GM12878 (cell line): ENCODE data around the gene OSBP. TPM values are rescaled to one million over a fixed set of nuclear protein-coding genes. Genes with fewer than 3 reads are reported as not detected.

Experiments used
- ATAC-seq: fragments of 200-7000 bp; cut with Tn5 transposase; 3 replicates; pipeline ENCODE4 v1.9.1; 2020; ENCODE audit warnings: mild to moderate bottlenecking, moderate library complexity
- Bru-seq: library from RNA; stranded (reverse); fragments of 400-500 nt; gene quantifications from one replicate; lab custom pipeline; 2021; lab: Mats Ljungman, UMichigan
- BruChase-seq, 2 experiments: library from RNA; stranded (reverse); fragments of 400-500 nt; gene quantifications; one replicate each; lab custom pipeline; 2021; lab: Mats Ljungman, UMichigan
- BruUV-seq: library from RNA; stranded (reverse); fragments of 400-500 nt; replicated peaks from 2 replicates; lab custom pipeline; 2021; lab: Mats Ljungman, UMichigan
- CTCF ChIA-PET: fragments of 300-600 bp; sonication (Branson Sonifier 250); formaldehyde crosslinking; extraction: SDS; loops from one replicate; lab custom pipeline; 2021; ENCODE audit warnings: inconsistent platforms; lab: Yijun Ruan, JAX
- POLR2A ChIA-PET: fragments of 350-600 bp; formaldehyde crosslinking; extraction: SDS; loops from one replicate; lab custom pipeline; 2021; ENCODE audit warnings: inconsistent platforms; lab: Charles Lee
- RAD21 ChIA-PET: fragments of 300-600 bp; sonication (Branson Sonifier 250); formaldehyde crosslinking; loops from one replicate; lab custom pipeline; 2023; ENCODE audit warnings: antibody characterized with exemption; ENCODE audit not compliant: unreplicated experiment; lab: Charles Lee
- SMC1A ChIA-PET: fragments of 300-600 bp; sonication (Branson Sonifier 250); formaldehyde crosslinking; loops from one replicate; lab custom pipeline; 2023; ENCODE audit not compliant: unreplicated experiment, uncharacterized antibody; lab: Charles Lee
- DNase-seq: peaks from one replicate; pipeline ENCODE4 v3.0.0-alpha.2; 2011; ENCODE audit warnings: low read depth, low spot score
- FAIRE-seq: peaks from 3 replicates; lab custom pipeline; 2011; peaks lifted over from hg19 to GRCh38; lab: Jason Lieb, UNC
- H2AFZ ChIP-seq: 2 replicates; pipeline ENCODE4 v1.6.0; 2011; ENCODE audit warnings: low read depth, low read length, control low read depth; ENCODE audit not compliant: control insufficient read depth
- H3K27ac ChIP-seq: 2 replicates; pipeline ENCODE4 v1.5.1; 2011; ENCODE audit warnings: control low read depth; ENCODE audit not compliant: control insufficient read depth, insufficient read depth
- H3K27me3 ChIP-seq, 2 experiments: replicated peaks in 1 of 2; 2 replicates each; pipeline versions ENCODE4 v1.6.0 to v1.6.1; 2011; ENCODE audit warnings: low read length in 1 of 2; ENCODE audit not compliant: control insufficient read depth in 2 of 2, insufficient read depth in 2 of 2
- H3K36me3 ChIP-seq, 2 experiments: 2 replicates each; pipeline ENCODE4 v1.5.1; 2011; ENCODE audit warnings: low read length in 1 of 2; ENCODE audit not compliant: control insufficient read depth in 2 of 2, insufficient read depth in 2 of 2
- H3K4me1 ChIP-seq: 2 replicates; pipeline ENCODE4 v1.6.1; 2011; ENCODE audit warnings: mild to moderate bottlenecking, low read length, moderate library complexity, mixed read lengths; ENCODE audit not compliant: control insufficient read depth, insufficient read depth
- H3K4me2 ChIP-seq: 2 replicates; pipeline ENCODE4 v1.6.0; 2011; ENCODE audit warnings: control low read depth; ENCODE audit not compliant: control insufficient read depth, insufficient read depth
- H3K4me3 ChIP-seq: fragments of 200-600 bp; sonication (generic); 2 replicates; pipeline ENCODE4 v1.5.1; 2016
- H3K79me2 ChIP-seq: 2 replicates; pipeline ENCODE4 v1.6.0; 2011; ENCODE audit warnings: low read length; ENCODE audit not compliant: control insufficient read depth, insufficient read depth
- H3K9ac ChIP-seq: 2 replicates; pipeline ENCODE4 v1.8.0; 2011; ENCODE audit warnings: low read length, control low read depth, mixed read lengths; ENCODE audit not compliant: control insufficient read depth, insufficient read depth
- H3K9me3 ChIP-seq: replicated peaks from 3 replicates; pipeline ENCODE4 v1.5.1; 2011; ENCODE audit warnings: mild to moderate bottlenecking, low read length; ENCODE audit not compliant: control insufficient read depth, insufficient read depth
- H4K20me1 ChIP-seq: 2 replicates; pipeline ENCODE4 v1.6.0; 2011; ENCODE audit not compliant: control insufficient read depth, insufficient read depth
- E4F1 ChIP-seq: fragments of 450-650 bp; IDR thresholded peaks from 2 replicates; pipeline ENCODE4 v1.6.1; 2018; ENCODE audit warnings: borderline replicate concordance, mild to moderate bottlenecking; ENCODE audit not compliant: partially characterized antibody
- EED ChIP-seq: sonication (generic); IDR thresholded peaks from 2 replicates; pipeline ENCODE4 v1.6.1; 2016; ENCODE audit warnings: antibody characterized with exemption, low read depth
- SMAD1 ChIP-seq: fragments of 450-650 bp; IDR thresholded peaks from 2 replicates; pipeline ENCODE4 v1.6.1; 2018; ENCODE audit warnings: mild to moderate bottlenecking, low read depth; ENCODE audit not compliant: partially characterized antibody
- SRF ChIP-seq, 2 experiments: IDR thresholded peaks; 2 replicates each; pipeline ENCODE4 v1.6.1; 2011; ENCODE audit warnings: low read depth in 2 of 2, low read length in 2 of 2, mild to moderate bottlenecking in 1 of 2, moderate library complexity in 1 of 2
- TCF12 ChIP-seq: IDR thresholded peaks from 2 replicates; pipeline ENCODE4 v1.6.1; 2011; ENCODE audit warnings: low read depth, mild to moderate bottlenecking, low read length
- WGBS: methylation state at CpG from one replicate; pipeline ENCODE4 v1.1.6; 2016; ENCODE audit warnings: low lambda C conversion rate; ENCODE audit not compliant: insufficient replicate concordance, insufficient coverage; ENCODE audit errors: missing lambda C conversion rate; 5-methylcytosine and 5-hydroxymethylcytosine counted together
- in situ Hi-C: fragments of 300-500 bp; cut with MboI; formaldehyde crosslinking; loops from 9 replicates; pipeline ENCODE4 v1.14.3; 2018; ENCODE audit warnings: mixed read lengths
- intact Hi-C: fragments of 100-400 bp; cut with micrococcal nuclease; formaldehyde crosslinking; loops from one replicate; pipeline ENCODE4 v1.14.2; 2022; ENCODE audit not compliant: unreplicated experiment
- long read RNA-seq, 2 experiments: library from polyadenylated mRNA; unstranded; transcript quantifications; one replicate each; pipeline ENCODE4 v2.0.0, GENCODE V29; 2019 to 2020
- polyA minus RNA-seq, 3 experiments: library from RNA; depleted of rRNA, polyadenylated mRNA; stranded (reverse); fragments of >200 nt; gene quantifications; 2 replicates each; pipeline ENCODE4 v1.2.3, GENCODE V29; 2011
- polyA plus RNA-seq, 11 experiments: library from polyadenylated mRNA; depleted of rRNA in 4 of 11; unstranded in 6 of 11; stranded (reverse) in 5 of 11; fragments of >200 nt; fragmentation: Nextera tagmentation in 4 of 11; fragmentation: Illumina TruSeq in 1 of 11; extraction: Ambion mirVana in 4 of 11; extraction: Trizol in 1 of 11; gene quantifications; 1 replicate in 1 of 11; 2 replicates in 10 of 11; pipeline versions ENCODE4 v1.2.1 to v1.2.3, GENCODE V29; 2011 to 2016; ENCODE audit warnings: inconsistent platforms in 2 of 11, missing spikeins in 2 of 11, low read depth in 1 of 11
- total RNA-seq, 4 experiments: library from RNA; depleted of rRNA in 3 of 4; stranded (reverse); fragments of >200 nt in 3 of 4; fragmentation: Illumina TruSeq in 1 of 4; extraction: Trizol in 1 of 4; gene quantifications; 2 replicates each; pipeline versions ENCODE4 v1.2.1 to v1.2.3, GENCODE V29; 2013 to 2021
- TF ChIP-seq, protein P1 (sequence below): fragments of 450-650 bp; IDR thresholded peaks from 2 replicates; pipeline ENCODE4 v1.6.1; 2017; ENCODE audit warnings: mild to moderate bottlenecking, moderate library complexity

The OSBP gene, protein sequence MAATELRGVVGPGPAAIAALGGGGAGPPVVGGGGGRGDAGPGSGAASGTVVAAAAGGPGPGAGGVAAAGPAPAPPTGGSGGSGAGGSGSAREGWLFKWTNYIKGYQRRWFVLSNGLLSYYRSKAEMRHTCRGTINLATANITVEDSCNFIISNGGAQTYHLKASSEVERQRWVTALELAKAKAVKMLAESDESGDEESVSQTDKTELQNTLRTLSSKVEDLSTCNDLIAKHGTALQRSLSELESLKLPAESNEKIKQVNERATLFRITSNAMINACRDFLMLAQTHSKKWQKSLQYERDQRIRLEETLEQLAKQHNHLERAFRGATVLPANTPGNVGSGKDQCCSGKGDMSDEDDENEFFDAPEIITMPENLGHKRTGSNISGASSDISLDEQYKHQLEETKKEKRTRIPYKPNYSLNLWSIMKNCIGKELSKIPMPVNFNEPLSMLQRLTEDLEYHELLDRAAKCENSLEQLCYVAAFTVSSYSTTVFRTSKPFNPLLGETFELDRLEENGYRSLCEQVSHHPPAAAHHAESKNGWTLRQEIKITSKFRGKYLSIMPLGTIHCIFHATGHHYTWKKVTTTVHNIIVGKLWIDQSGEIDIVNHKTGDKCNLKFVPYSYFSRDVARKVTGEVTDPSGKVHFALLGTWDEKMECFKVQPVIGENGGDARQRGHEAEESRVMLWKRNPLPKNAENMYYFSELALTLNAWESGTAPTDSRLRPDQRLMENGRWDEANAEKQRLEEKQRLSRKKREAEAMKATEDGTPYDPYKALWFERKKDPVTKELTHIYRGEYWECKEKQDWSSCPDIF
- 49.9 and 50.5 TPM in 2 replicates for total RNA-seq (2013; cell fraction: nucleolus; rRNA removed)
- total RNA-seq (2014; rRNA removed) (22.5 and 23.5 TPM in 2 replicates), total RNA-seq (2014; rRNA removed; fragmentation: Illumina TruSeq; extraction: Trizol) (24.6 and 26.8 TPM in 2 replicates), total RNA-seq (2021) (34.9 and 36.0 TPM in 2 replicates), polyA plus RNA-seq (2011; rRNA removed) (27.7 and 28.8 TPM in 2 replicates), polyA plus RNA-seq (2014; fragmentation: Illumina TruSeq; extraction: Trizol) (41.2 and 49.2 TPM in 2 replicates), polyA plus RNA-seq (2014; fragmentation: Nextera tagmentation; extraction: Ambion mirVana) (10 to 100 TPM in 1 of 2 experiments, 1 to 10 TPM in 1; 9.8 to 10.7 TPM), polyA plus RNA-seq (2014; rRNA removed) (19.3 and 20.9 TPM in 2 replicates), polyA plus RNA-seq (2016; fragmentation: Nextera tagmentation; extraction: Ambion mirVana) (10 to 100 TPM in 1 of 2 experiments, 1 to 10 TPM in 1; 5.9 to 11.8 TPM), polyA minus RNA-seq (2011; rRNA and poly(A)+ RNA removed) (34.5 and 35.6 TPM in 2 replicates), Bru-seq, nascent RNA (percentile 93 among the genes with signal in this experiment), BruChase-seq, experiment 1, labeled RNA remaining after a 6-hour chase (percentile 89 among the genes with signal in this experiment), BruChase-seq, experiment 2, labeled RNA remaining after a 2-hour chase (percentile 93 among the genes with signal in this experiment)
- polyA plus RNA-seq (2011; ENCODE audit: low read depth) = 21.3 TPM
- polyA plus RNA-seq (2011; cell fraction: cytosol; rRNA removed) = 16.3 and 25.2 TPM in 2 replicates
- polyA plus RNA-seq (2011; cell fraction: nucleus; rRNA removed) = 28.1 and 31.1 TPM in 2 replicates
- polyA plus RNA-seq (2012) = 22.6 and 27.8 TPM in 2 replicates
- 11.0 and 16.9 TPM in 2 replicates for polyA minus RNA-seq (2011; cell fraction: cytosol; rRNA and poly(A)+ RNA removed)
- polyA minus RNA-seq (2011; cell fraction: nucleus; rRNA and poly(A)+ RNA removed) = 14.3 and 22.8 TPM in 2 replicates
- long read RNA-seq, experiment 1, partial matches to known transcripts = 1 of 2 reads
- long read RNA-seq, experiment 1, other reads (novel, unspliced or antisense) = 1 of 2 reads
- long read RNA-seq, experiment 2, partial matches to known transcripts = 11 of 22 reads
- long read RNA-seq, experiment 2, other reads (novel, unspliced or antisense) = 11 of 22 reads

DNA sequence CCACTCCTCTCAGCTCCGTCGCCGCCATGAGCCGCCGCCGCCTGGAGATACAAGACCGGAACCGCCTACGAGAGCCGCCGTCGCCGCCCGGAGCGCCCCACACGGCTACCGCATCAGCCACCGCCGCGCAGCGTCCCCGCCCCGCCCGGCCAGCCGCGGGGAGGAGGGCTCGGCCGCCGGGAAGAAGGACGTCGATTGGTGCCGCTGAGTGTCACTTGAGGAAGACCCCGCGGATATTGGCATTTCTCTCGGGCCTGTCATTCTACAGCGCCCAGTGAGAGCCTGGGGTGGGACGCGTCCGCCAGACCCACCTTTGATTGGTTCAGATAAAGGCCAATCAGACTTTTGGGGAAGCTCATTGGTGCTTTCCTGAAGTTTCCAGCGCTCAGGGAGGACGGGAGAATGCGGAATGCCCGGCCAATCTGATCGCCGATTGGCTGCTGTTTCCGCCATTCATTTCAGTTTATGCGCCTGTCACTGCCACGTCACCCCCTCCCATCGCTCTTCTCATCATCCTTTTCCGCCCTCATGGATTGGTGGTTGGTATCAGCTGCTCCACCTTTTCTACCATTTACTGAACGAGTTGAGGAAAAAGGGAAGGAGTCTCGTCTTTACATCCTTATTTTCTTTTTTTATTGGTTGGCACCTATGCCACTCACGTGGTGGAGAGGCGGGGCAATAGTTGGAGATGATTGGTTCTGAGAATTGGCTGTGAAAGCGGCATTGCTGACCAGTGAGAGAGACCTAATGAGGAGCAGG is at the start of gene OSBP:
TSS of gene OSBP (minus strand) at position 138 of the 759 bp plus-strand sequence. CDS start at position 28, 110 bp downstream.
- no peaks in the 10 kb centered on the region for H3K36me3 ChIP-seq
- SMC1A ChIA-PET = interaction anchor here (0.8 to 3.5 kb wide), 10 partner anchors 9 to 79 kb away, joined by 3 to 21 read pairs (median 4); partner anchors contain the start of gene PATL1
- no peaks in the 10 kb centered on the region; the same call in none of the 2 replicates for H3K4me1 ChIP-seq
- peaks cover 38% of the 10 kb centered on the region for H3K79me2 ChIP-seq
- H3K27me3 ChIP-seq = no peaks in the 10 kb centered on the region
- FAIRE-seq (peak; percentile 99), ATAC-seq (peak; percentile 93), DNase-seq (peak; percentile 100)
- POLR2A ChIA-PET = interaction anchor here (0.5 to 3.5 kb wide), 12 partner anchors 15 to 1299 kb away, joined by 3 to 26 read pairs (median 4); partner anchors contain the start of genes MRPL16 and PATL1
- no peaks in the 10 kb centered on the region for H3K9me3 ChIP-seq
- no peaks in the 10 kb centered on the region for H4K20me1 ChIP-seq
- 2% methylated on average over 54 of the region's 55 CpGs for WGBS
- intact Hi-C loops = loop anchor here (1.0 to 5.0 kb wide), 3 partner anchors 53 to 64 kb away; partner anchors contain the start of gene PATL1
- peak within 1 kb of the TSS; percentile 91 for H3K4me3 ChIP-seq
- CTCF ChIA-PET = interaction anchor here (0.7 to 3.1 kb wide), 10 partner anchors 9 to 1147 kb away, joined by 3 to 10 read pairs (median 4); partner anchors contain the start of gene PATL1
- RAD21 ChIA-PET = interaction anchor here (0.6 to 2.6 kb wide), 8 partner anchors 9 to 78 kb away, joined by 3 to 16 read pairs (median 3); partner anchors contain the start of gene PATL1
- BruUV-seq = no TSS peak
- H3K27ac ChIP-seq = peak within 1 kb of the TSS; percentile 69
- H3K9ac ChIP-seq = peak within 1 kb of the TSS; percentile 75
- peak within 1 kb of the TSS; percentile 85 for H3K4me2 ChIP-seq
- H2AFZ ChIP-seq = peak within 1 kb of the TSS; percentile 82
- in situ Hi-C loops = no loop called here
- TF ChIP-seq TCF12 = peak; percentile 59; the same call in 1 of the 2 replicates
- 0 out of 4 replicates have a peak, but pooled peaks of 1 of the 2 experiments have one; percentile 59 for TF ChIP-seq SRF (IDR thresholded peaks at IDR 0.05; ENCODE audit: low read depth in 2 of 2, low read length in 2 of 2)
- no peak for TF ChIP-seq SMAD1
- TF ChIP-seq E4F1 = peak; percentile 95
- TF ChIP-seq, protein P1, sequence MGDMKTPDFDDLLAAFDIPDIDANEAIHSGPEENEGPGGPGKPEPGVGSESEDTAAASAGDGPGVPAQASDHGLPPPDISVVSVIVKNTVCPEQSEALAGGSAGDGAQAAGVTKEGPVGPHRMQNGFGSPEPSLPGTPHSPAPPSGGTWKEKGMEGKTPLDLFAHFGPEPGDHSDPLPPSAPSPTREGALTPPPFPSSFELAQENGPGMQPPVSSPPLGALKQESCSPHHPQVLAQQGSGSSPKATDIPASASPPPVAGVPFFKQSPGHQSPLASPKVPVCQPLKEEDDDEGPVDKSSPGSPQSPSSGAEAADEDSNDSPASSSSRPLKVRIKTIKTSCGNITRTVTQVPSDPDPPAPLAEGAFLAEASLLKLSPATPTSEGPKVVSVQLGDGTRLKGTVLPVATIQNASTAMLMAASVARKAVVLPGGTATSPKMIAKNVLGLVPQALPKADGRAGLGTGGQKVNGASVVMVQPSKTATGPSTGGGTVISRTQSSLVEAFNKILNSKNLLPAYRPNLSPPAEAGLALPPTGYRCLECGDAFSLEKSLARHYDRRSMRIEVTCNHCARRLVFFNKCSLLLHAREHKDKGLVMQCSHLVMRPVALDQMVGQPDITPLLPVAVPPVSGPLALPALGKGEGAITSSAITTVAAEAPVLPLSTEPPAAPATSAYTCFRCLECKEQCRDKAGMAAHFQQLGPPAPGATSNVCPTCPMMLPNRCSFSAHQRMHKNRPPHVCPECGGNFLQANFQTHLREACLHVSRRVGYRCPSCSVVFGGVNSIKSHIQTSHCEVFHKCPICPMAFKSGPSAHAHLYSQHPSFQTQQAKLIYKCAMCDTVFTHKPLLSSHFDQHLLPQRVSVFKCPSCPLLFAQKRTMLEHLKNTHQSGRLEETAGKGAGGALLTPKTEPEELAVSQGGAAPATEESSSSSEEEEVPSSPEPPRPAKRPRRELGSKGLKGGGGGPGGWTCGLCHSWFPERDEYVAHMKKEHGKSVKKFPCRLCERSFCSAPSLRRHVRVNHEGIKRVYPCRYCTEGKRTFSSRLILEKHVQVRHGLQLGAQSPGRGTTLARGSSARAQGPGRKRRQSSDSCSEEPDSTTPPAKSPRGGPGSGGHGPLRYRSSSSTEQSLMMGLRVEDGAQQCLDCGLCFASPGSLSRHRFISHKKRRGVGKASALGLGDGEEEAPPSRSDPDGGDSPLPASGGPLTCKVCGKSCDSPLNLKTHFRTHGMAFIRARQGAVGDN = no peak
- 0 out of 2 replicates have a peak, but pooled peaks have one; percentile 7 for TF ChIP-seq EED
